NT2/D1 (cell line): ENCODE results near the gene WDR43.

ENCODE experiments used
- DNase-seq: peaks from one replicate; pipeline ENCODE4 v3.0.0-alpha.2; 2011; ENCODE audit warnings: low read depth, low spot score
- H3K27me3 ChIP-seq: 2 replicates; pipeline ENCODE4 v1.6.0; 2011; ENCODE audit warnings: mild to moderate bottlenecking; ENCODE audit not compliant: insufficient read length, insufficient read depth
- H3K36me3 ChIP-seq: 2 replicates; pipeline ENCODE4 v1.6.1; 2011; ENCODE audit warnings: mild to moderate bottlenecking, low read length, mixed read lengths; ENCODE audit not compliant: insufficient read depth, insufficient read length
- H3K4me1 ChIP-seq: 2 replicates; pipeline ENCODE4 v1.5.1; 2011; ENCODE audit not compliant: insufficient read depth, insufficient read length
- H3K4me3 ChIP-seq: 2 replicates; pipeline ENCODE4 v1.5.1; 2011; ENCODE audit warnings: low read depth; ENCODE audit not compliant: insufficient read length
- H3K9ac ChIP-seq: 2 replicates; pipeline ENCODE4 v1.6.0; 2011; ENCODE audit warnings: low read depth; ENCODE audit not compliant: insufficient read length
- H3K9me3 ChIP-seq: 2 replicates; pipeline ENCODE4 v1.5.1; 2011; ENCODE audit warnings: mild to moderate bottlenecking, low read length; ENCODE audit not compliant: insufficient read depth
- SUZ12 ChIP-seq: IDR thresholded peaks from 2 replicates; pipeline ENCODE4 v1.6.1; 2011; ENCODE audit not compliant: insufficient read length, insufficient read depth; ENCODE audit errors: extremely low read depth
- YY1 ChIP-seq: IDR thresholded peaks from 2 replicates; pipeline ENCODE4 v1.6.1; 2011; ENCODE audit not compliant: insufficient read length, insufficient read depth
- ZNF274 ChIP-seq: IDR thresholded peaks from 2 replicates; pipeline ENCODE4 v1.6.1; 2011; ENCODE audit warnings: mild to moderate bottlenecking, low read depth, low read length

WDR43 gene

DNA sequence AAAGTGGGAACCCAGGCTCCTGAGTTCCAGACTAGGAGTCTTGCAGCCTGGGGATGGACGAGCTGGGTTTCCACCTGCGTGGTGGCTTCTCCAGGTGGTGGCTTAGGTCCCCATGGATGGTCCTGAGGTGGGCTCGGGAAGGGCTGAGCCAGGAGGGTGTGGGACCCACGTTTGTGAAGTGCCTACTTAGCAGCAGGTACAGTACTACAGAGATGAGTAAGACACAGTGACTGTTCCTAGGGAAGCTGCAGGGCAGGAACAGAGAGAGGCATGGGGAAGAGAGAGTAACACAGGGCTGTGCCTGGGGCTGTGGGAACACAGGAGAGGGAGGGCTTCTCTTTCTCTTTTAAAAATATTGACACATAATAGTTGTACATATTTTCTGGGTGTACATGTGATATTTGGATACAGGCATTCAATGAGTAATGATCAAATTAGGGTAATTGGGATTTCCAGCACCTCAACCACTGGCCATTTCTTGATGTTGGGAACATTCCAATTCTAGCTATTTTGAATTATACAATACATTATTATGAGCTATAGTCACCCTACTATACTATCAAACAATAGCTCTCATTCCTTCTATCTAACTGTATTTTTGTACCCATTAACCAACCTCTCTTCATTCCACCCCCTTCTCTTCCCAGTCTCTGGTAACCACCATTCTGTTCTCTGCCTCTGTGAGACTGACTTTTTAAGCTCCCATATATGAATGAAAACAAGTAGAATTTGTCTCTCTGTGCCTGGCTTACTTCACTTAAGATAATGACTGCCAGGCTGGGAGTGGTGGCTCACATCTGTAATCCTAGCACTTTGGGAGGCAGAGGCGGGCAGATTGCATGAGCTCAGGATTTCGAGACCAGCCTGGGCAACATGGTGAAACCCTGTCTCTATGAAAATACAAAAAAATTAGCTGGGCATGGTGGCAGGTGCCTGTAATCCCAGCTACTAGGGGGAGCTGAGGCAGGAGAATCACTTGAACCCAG lies 101.6 kb downstream of the WDR43 start:
- Histone ChIP-seq H3K4me1 (no peaks in the 10 kb centered on the region), H3K9me3 (no peaks in the 10 kb centered on the region), H3K4me3 (no peak overlapping the region), H3K27me3 (no peaks in the 10 kb centered on the region), H3K36me3 (no peaks in the 10 kb centered on the region), H3K9ac (no peak overlapping the region)
- no peak for DNase-seq
- no peak for TF ChIP-seq YY1
- TF ChIP-seq SUZ12: no peak
- TF ChIP-seq ZNF274: no peak

DNA sequence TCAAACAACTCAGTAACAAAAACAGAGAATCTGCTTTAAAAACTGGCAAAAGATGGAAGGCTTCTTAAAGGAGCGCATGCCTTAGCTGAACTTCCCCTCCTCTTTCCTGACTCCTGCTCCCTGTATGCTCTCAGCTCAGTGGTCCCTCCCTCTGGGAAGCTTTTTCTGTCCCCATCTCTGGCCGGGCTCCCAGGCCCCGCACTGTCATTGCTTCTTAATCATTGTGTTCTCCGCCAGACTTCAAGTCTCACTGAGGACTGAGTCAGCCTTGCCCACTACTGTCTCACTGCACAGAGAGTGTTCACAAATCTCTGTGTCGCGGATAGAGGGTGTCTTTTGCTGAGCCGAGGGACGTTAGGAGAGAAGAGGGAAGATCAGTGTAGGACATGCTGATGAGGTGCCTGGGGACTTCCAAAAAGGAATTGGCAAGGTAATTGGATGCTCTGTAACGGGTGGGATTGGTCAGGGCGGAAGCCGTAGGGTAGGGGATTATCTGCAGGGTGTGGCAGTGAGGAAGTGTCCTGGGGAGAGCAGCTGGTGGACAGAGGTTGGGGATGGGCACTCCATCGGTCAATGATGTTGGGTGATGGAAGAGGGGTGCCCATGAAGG lies 102.9 kb downstream of the WDR43 start:
- no peak overlapping the region for H3K4me3 ChIP-seq
- no peaks in the 10 kb centered on the region for H3K9me3 ChIP-seq
- H3K4me1 ChIP-seq: no peaks in the 10 kb centered on the region
- H3K9ac ChIP-seq: no peak overlapping the region
- no peaks in the 10 kb centered on the region for H3K27me3 ChIP-seq
- TF ChIP-seq YY1 (no peak), ZNF274 (no peak), SUZ12 (no peak)
- H3K36me3 ChIP-seq: no peaks in the 10 kb centered on the region
- no peak for DNase-seq
